ENCODE data around the gene JAZF1. TPM values are rescaled to one million over a fixed set of nuclear protein-coding genes. Genes with fewer than 3 reads are reported as not detected.

The JAZF1 gene
- polyA plus RNA-seq, 4 donors = 0.67 to 4.6 (median 3.5) TPM

- DNase-seq (no peak), FAIRE-seq (no peak)
- peaks cover 0 to 2% (median 0%) of the 10 kb centered on the region in 3 donors for H3K36me3 ChIP-seq (ENCODE audit: control insufficient read depth in 3 of 3, insufficient read depth in 2 of 3, low read depth in 1 of 3, low read length in 3 of 3)
- H3K27me3 ChIP-seq (ENCODE audit: control insufficient read depth in 3 of 3, insufficient read depth in 3 of 3, low read length in 3 of 3) = no peaks in the 10 kb centered on the region
- WGBS, 3 donors = 83 to 87% (median 84%) methylated on average over 5 of the region's 5 CpGs
- peaks cover 0 to 2% (median 0%) of the 10 kb centered on the region in 3 donors for H3K4me1 ChIP-seq (ENCODE audit: control insufficient read depth in 3 of 3, insufficient read depth in 2 of 3, low read depth in 1 of 3, low read length in 2 of 3)
- no peaks in the 10 kb centered on the region for H3K9me3 ChIP-seq (ENCODE audit: control insufficient read depth in 2 of 2, insufficient read depth in 1 of 2, low read depth in 1 of 2, low read length in 1 of 2)
- H3K27ac ChIP-seq (ENCODE audit: low read depth in 1 of 3, low read length in 2 of 3) = no peak overlapping the region
- H3K4me3 ChIP-seq (ENCODE audit: low read depth in 1 of 3, low read length in 3 of 3) = no peak overlapping the region
Observed at GRCh38 chr7:28166982-28167715, 13.4 kb downstream of the JAZF1 start.

- FAIRE-seq (peak; percentile 23), DNase-seq (no peak)
- Histone ChIP-seq H3K4me3 (ENCODE audit: low read depth in 1 of 3, low read length in 3 of 3) (no peak overlapping the region), H3K9me3 (ENCODE audit: control insufficient read depth in 2 of 2, insufficient read depth in 1 of 2, low read depth in 1 of 2, low read length in 1 of 2) (no peaks in the 10 kb centered on the region), H3K4me1 (ENCODE audit: control insufficient read depth in 3 of 3, insufficient read depth in 2 of 3, low read depth in 1 of 3, low read length in 2 of 3) (peaks cover 0 to 2% (median 0%) of the 10 kb centered on the region in 3 donors), H3K36me3 (ENCODE audit: control insufficient read depth in 3 of 3, insufficient read depth in 2 of 3, low read depth in 1 of 3, low read length in 3 of 3) (peaks cover 0 to 2% (median 0%) of the 10 kb centered on the region in 3 donors), H3K27me3 (ENCODE audit: control insufficient read depth in 3 of 3, insufficient read depth in 3 of 3, low read length in 3 of 3) (no peaks in the 10 kb centered on the region), H3K27ac (ENCODE audit: low read depth in 1 of 3, low read length in 2 of 3) (no peak overlapping the region)
- WGBS, 3 donors = 71 to 90% (median 87%) methylated on average over 4 of the region's 4 CpGs
Observed at GRCh38 chr7:28165961-28166955, 14.3 kb downstream of the JAZF1 start.

- Histone ChIP-seq H3K27me3 (ENCODE audit: control insufficient read depth in 3 of 3, insufficient read depth in 3 of 3, low read length in 3 of 3) (no peaks in the 10 kb centered on the region), H3K9me3 (ENCODE audit: control insufficient read depth in 2 of 2, insufficient read depth in 1 of 2, low read depth in 1 of 2, low read length in 1 of 2) (no peaks in the 10 kb centered on the region), H3K4me1 (ENCODE audit: control insufficient read depth in 3 of 3, insufficient read depth in 2 of 3, low read depth in 1 of 3, low read length in 2 of 3) (peaks cover 0 to 2% (median 0%) of the 10 kb centered on the region in 3 donors), H3K27ac (ENCODE audit: low read depth in 1 of 3, low read length in 2 of 3) (no peak overlapping the region), H3K36me3 (ENCODE audit: control insufficient read depth in 3 of 3, insufficient read depth in 2 of 3, low read depth in 1 of 3, low read length in 3 of 3) (peaks cover 0 to 2% (median 0%) of the 10 kb centered on the region in 3 donors), H3K4me3 (ENCODE audit: low read depth in 1 of 3, low read length in 3 of 3) (no peak overlapping the region)
- WGBS, 3 donors = 68 to 77% (median 71%) methylated on average over 2 of the region's 2 CpGs
- FAIRE-seq (no peak), DNase-seq (no peak)
Observed at GRCh38 chr7:28165261-28165660, 15.3 kb downstream of the JAZF1 start.

GRCh38 chr7:28163949-28164348, 16.6 kb downstream of the JAZF1 start:
- Histone ChIP-seq H3K27ac (ENCODE audit: low read depth in 1 of 3, low read length in 2 of 3) (no peak overlapping the region), H3K36me3 (ENCODE audit: control insufficient read depth in 3 of 3, insufficient read depth in 2 of 3, low read depth in 1 of 3, low read length in 3 of 3) (no peaks in the 10 kb centered on the region), H3K4me3 (ENCODE audit: low read depth in 1 of 3, low read length in 3 of 3) (no peak overlapping the region), H3K27me3 (ENCODE audit: control insufficient read depth in 3 of 3, insufficient read depth in 3 of 3, low read length in 3 of 3) (no peaks in the 10 kb centered on the region), H3K9me3 (ENCODE audit: control insufficient read depth in 2 of 2, insufficient read depth in 1 of 2, low read depth in 1 of 2, low read length in 1 of 2) (no peaks in the 10 kb centered on the region), H3K4me1 (ENCODE audit: control insufficient read depth in 3 of 3, insufficient read depth in 2 of 3, low read depth in 1 of 3, low read length in 2 of 3) (peaks cover 0 to 2% (median 0%) of the 10 kb centered on the region in 3 donors)
- no peak for FAIRE-seq
- no peak for DNase-seq

- Histone ChIP-seq H3K36me3 (ENCODE audit: control insufficient read depth in 3 of 3, insufficient read depth in 2 of 3, low read depth in 1 of 3, low read length in 3 of 3) (no peaks in the 10 kb centered on the region), H3K27me3 (ENCODE audit: control insufficient read depth in 3 of 3, insufficient read depth in 3 of 3, low read length in 3 of 3) (no peaks in the 10 kb centered on the region), H3K27ac (ENCODE audit: low read depth in 1 of 3, low read length in 2 of 3) (no peak overlapping the region), H3K4me3 (ENCODE audit: low read depth in 1 of 3, low read length in 3 of 3) (no peak overlapping the region), H3K4me1 (ENCODE audit: control insufficient read depth in 3 of 3, insufficient read depth in 2 of 3, low read depth in 1 of 3, low read length in 2 of 3) (peaks cover 0 to 5% (median 0%) of the 10 kb centered on the region in 3 donors), H3K9me3 (ENCODE audit: control insufficient read depth in 2 of 2, insufficient read depth in 1 of 2, low read depth in 1 of 2, low read length in 1 of 2) (no peaks in the 10 kb centered on the region)
- no peak for DNase-seq
- FAIRE-seq = no peak
- WGBS, 3 donors = 90 to 91% (median 90%) methylated on average over 1 of the region's 1 CpG
Observed at GRCh38 chr7:28161331-28161730, 19.3 kb downstream of the JAZF1 start.

- no peaks in the 10 kb centered on the region for H3K36me3 ChIP-seq (ENCODE audit: control insufficient read depth in 3 of 3, insufficient read depth in 2 of 3, low read depth in 1 of 3, low read length in 3 of 3)
- WGBS, 3 donors = 79 to 90% (median 89%) methylated on average over 4 of the region's 4 CpGs
- no peak overlapping the region for H3K27ac ChIP-seq (ENCODE audit: low read depth in 1 of 3, low read length in 2 of 3)
- H3K27me3 ChIP-seq (ENCODE audit: control insufficient read depth in 3 of 3, insufficient read depth in 3 of 3, low read length in 3 of 3) = no peaks in the 10 kb centered on the region
- DNase-seq (no peak), FAIRE-seq (no peak)
- H3K4me3 ChIP-seq (ENCODE audit: low read depth in 1 of 3, low read length in 3 of 3) = no peak overlapping the region
- H3K4me1 ChIP-seq (ENCODE audit: control insufficient read depth in 3 of 3, insufficient read depth in 2 of 3, low read depth in 1 of 3, low read length in 2 of 3) = peaks cover 0 to 5% (median 0%) of the 10 kb centered on the region in 3 donors
- H3K9me3 ChIP-seq (ENCODE audit: control insufficient read depth in 2 of 2, insufficient read depth in 1 of 2, low read depth in 1 of 2, low read length in 1 of 2) = no peaks in the 10 kb centered on the region
Observed at GRCh38 chr7:28160551-28160991, 20.0 kb downstream of the JAZF1 start.

- H3K4me1 ChIP-seq (ENCODE audit: control insufficient read depth in 3 of 3, insufficient read depth in 2 of 3, low read depth in 1 of 3, low read length in 2 of 3) = peaks cover 0 to 7% (median 0%) of the 10 kb centered on the region in 3 donors
- WGBS, 3 donors = 83 to 87% (median 87%) methylated on average over 7 of the region's 7 CpGs
- no peaks in the 10 kb centered on the region for H3K9me3 ChIP-seq (ENCODE audit: control insufficient read depth in 2 of 2, insufficient read depth in 1 of 2, low read depth in 1 of 2, low read length in 1 of 2)
- FAIRE-seq (no peak), DNase-seq (no peak)
- H3K27me3 ChIP-seq (ENCODE audit: control insufficient read depth in 3 of 3, insufficient read depth in 3 of 3, low read length in 3 of 3) = no peaks in the 10 kb centered on the region
- no peak overlapping the region for H3K4me3 ChIP-seq (ENCODE audit: low read depth in 1 of 3, low read length in 3 of 3)
- H3K27ac ChIP-seq (ENCODE audit: low read depth in 1 of 3, low read length in 2 of 3) = no peak overlapping the region
- H3K36me3 ChIP-seq (ENCODE audit: control insufficient read depth in 3 of 3, insufficient read depth in 2 of 3, low read depth in 1 of 3, low read length in 3 of 3) = no peaks in the 10 kb centered on the region
Observed at GRCh38 chr7:28157831-28158416, 22.7 kb downstream of the JAZF1 start.

GRCh38 chr7:28157076-28157745, 23.4 kb downstream of the JAZF1 start:
- DNase-seq (no peak), FAIRE-seq (no peak)
- Histone ChIP-seq H3K9me3 (ENCODE audit: control insufficient read depth in 2 of 2, insufficient read depth in 1 of 2, low read depth in 1 of 2, low read length in 1 of 2) (no peaks in the 10 kb centered on the region), H3K27me3 (ENCODE audit: control insufficient read depth in 3 of 3, insufficient read depth in 3 of 3, low read length in 3 of 3) (no peaks in the 10 kb centered on the region), H3K27ac (ENCODE audit: low read depth in 1 of 3, low read length in 2 of 3) (no peak overlapping the region), H3K4me3 (ENCODE audit: low read depth in 1 of 3, low read length in 3 of 3) (no peak overlapping the region), H3K36me3 (ENCODE audit: control insufficient read depth in 3 of 3, insufficient read depth in 2 of 3, low read depth in 1 of 3, low read length in 3 of 3) (no peaks in the 10 kb centered on the region), H3K4me1 (ENCODE audit: control insufficient read depth in 3 of 3, insufficient read depth in 2 of 3, low read depth in 1 of 3, low read length in 2 of 3) (peaks cover 0 to 7% (median 0%) of the 10 kb centered on the region in 3 donors)
- WGBS, 3 donors = 87 to 93% (median 88%) methylated on average over 6 of the region's 6 CpGs
